ENCODE data around the gene VAT1L. TPM values are rescaled to one million over a fixed set of nuclear protein-coding genes. Genes with fewer than 3 reads are reported as not detected.

The VAT1L gene
- total and polyA plus RNA-seq, 4 donors: 0.17 to 0.98 (median 0.26) TPM

GRCh38 chr16:77910021-77910420, 121.7 kb downstream of the VAT1L start:
- TF ChIP-seq GABPA (IDR thresholded peaks at IDR 0.05 in 1 of 2, conservative IDR thresholded peaks at IDR 0.05 in 1 of 2) (no peak), RAD21 (IDR thresholded peaks at IDR 0.05) (no peak), HNF4A (conservative IDR thresholded peaks at IDR 0.05) (no peak), CTCF (IDR thresholded peaks at IDR 0.05; ENCODE audit: low read depth, low read length, missing input control) (no peak), ATF3 (IDR thresholded peaks at IDR 0.05) (no peak), HNF4G (IDR thresholded peaks at IDR 0.05) (no peak), REST (IDR thresholded peaks at IDR 0.05) (no peak), YY1 (IDR thresholded peaks at IDR 0.05) (no peak)
- WGBS: 67% methylated on average over 3 of the region's 3 CpGs

GRCh38 chr16:77912617-77913016, 124.3 kb downstream of the VAT1L start:
- Histone ChIP-seq H3K4me1 (ENCODE audit: control insufficient read depth in 4 of 4, insufficient read depth in 4 of 4, low read length in 3 of 4) (no peaks in the 10 kb centered on the region), H3K4me3 (ENCODE audit: low read depth in 1 of 3, low read length in 3 of 3) (no peak overlapping the region), H3K27me3 (ENCODE audit: control insufficient read depth in 4 of 4, insufficient read depth in 4 of 4, low read length in 3 of 4) (no peaks in the 10 kb centered on the region), H3K27ac (ENCODE audit: low read depth in 1 of 2, low read length in 2 of 2) (no peak overlapping the region), H3K36me3 (ENCODE audit: control insufficient read depth in 4 of 4, insufficient read depth in 3 of 4, low read depth in 1 of 4, low read length in 3 of 4) (no peaks in the 10 kb centered on the region), H3K9ac (ENCODE audit: low read depth in 1 of 2, low read length in 2 of 2) (no peak overlapping the region), H3K9me3 (ENCODE audit: control insufficient read depth in 4 of 4, low read length in 3 of 4) (no peaks in the 10 kb centered on the region)
- no peak for DNase-seq (ENCODE audit: low spot score)
- TF ChIP-seq MAX (IDR thresholded peaks at IDR 0.05) (no peak), REST (IDR thresholded peaks at IDR 0.05) (no peak), ATF3 (IDR thresholded peaks at IDR 0.05) (no peak), HNF4G (IDR thresholded peaks at IDR 0.05) (no peak), EGR1 (IDR thresholded peaks at IDR 0.05; ENCODE audit: low read depth in 2 of 2) (no peak), CTCF (IDR thresholded peaks at IDR 0.05; ENCODE audit: low read depth, low read length, missing input control) (no peak), ZBTB33 (IDR thresholded peaks at IDR 0.05) (no peak), FOXA2 (IDR thresholded peaks at IDR 0.05) (no peak), NR2F2 (IDR thresholded peaks at IDR 0.05) (no peak), RXRA (IDR thresholded peaks at IDR 0.05) (no peak), HNF4A (conservative IDR thresholded peaks at IDR 0.05) (no peak), RAD21 (IDR thresholded peaks at IDR 0.05) (no peak), YY1 (IDR thresholded peaks at IDR 0.05) (no peak), GABPA (IDR thresholded peaks at IDR 0.05 in 1 of 2, conservative IDR thresholded peaks at IDR 0.05 in 1 of 2) (no peak), JUND (IDR thresholded peaks at IDR 0.05) (no peak)
- 75% methylated on average over 4 of the region's 4 CpGs for WGBS

More at GRCh38 chr16:77910021-77910420, 121.7 kb downstream of the VAT1L start:
- Histone ChIP-seq H3K4me3 (ENCODE audit: low read depth in 1 of 3, low read length in 3 of 3) (no peak overlapping the region), H3K4me1 (ENCODE audit: control insufficient read depth in 4 of 4, insufficient read depth in 4 of 4, low read length in 3 of 4) (no peaks in the 10 kb centered on the region), H3K9me3 (ENCODE audit: control insufficient read depth in 4 of 4, low read length in 3 of 4) (no peaks in the 10 kb centered on the region), H3K9ac (ENCODE audit: low read depth in 1 of 2, low read length in 2 of 2) (no peak overlapping the region), H3K27me3 (ENCODE audit: control insufficient read depth in 4 of 4, insufficient read depth in 4 of 4, low read length in 3 of 4) (no peaks in the 10 kb centered on the region), H3K27ac (ENCODE audit: low read depth in 1 of 2, low read length in 2 of 2) (no peak overlapping the region), H3K36me3 (ENCODE audit: control insufficient read depth in 4 of 4, insufficient read depth in 3 of 4, low read depth in 1 of 4, low read length in 3 of 4) (no peaks in the 10 kb centered on the region)
- no peak for DNase-seq (ENCODE audit: low spot score)
